GM10248 (cell line): Measurements from ENCODE around the gene PSAT1.

Experiments used
- CTCF ChIA-PET: fragments of 300-600 bp; sonication (Branson Sonifier 250); formaldehyde crosslinking; extraction: SDS; loops from one replicate; lab custom pipeline; 2021; ENCODE audit warnings: antibody characterized with exemption; lab: Yijun Ruan, JAX
- POLR2A ChIA-PET: fragments of 350-650 bp; sonication (Branson Sonifier 250); formaldehyde crosslinking; extraction: SDS; loops from one replicate; lab custom pipeline; 2020; ENCODE audit warnings: antibody characterized with exemption; lab: Yijun Ruan, JAX
- DNase-seq: peaks from one replicate; pipeline ENCODE4 v3.0.0; 2012; ENCODE audit errors: extremely low spot score
- TF ChIP-seq, protein P1 (sequence below): IDR thresholded peaks from 2 replicates; pipeline ENCODE4 v1.5.1; 2012; ENCODE audit warnings: mild to moderate bottlenecking, low read depth; ENCODE audit errors: extremely low read depth, missing control alignments, control extremely low read depth

The PSAT1 gene

GRCh38 chr9:78296201-78296892, 578 bp upstream of the PSAT1 start:
- TF ChIP-seq, protein P1, sequence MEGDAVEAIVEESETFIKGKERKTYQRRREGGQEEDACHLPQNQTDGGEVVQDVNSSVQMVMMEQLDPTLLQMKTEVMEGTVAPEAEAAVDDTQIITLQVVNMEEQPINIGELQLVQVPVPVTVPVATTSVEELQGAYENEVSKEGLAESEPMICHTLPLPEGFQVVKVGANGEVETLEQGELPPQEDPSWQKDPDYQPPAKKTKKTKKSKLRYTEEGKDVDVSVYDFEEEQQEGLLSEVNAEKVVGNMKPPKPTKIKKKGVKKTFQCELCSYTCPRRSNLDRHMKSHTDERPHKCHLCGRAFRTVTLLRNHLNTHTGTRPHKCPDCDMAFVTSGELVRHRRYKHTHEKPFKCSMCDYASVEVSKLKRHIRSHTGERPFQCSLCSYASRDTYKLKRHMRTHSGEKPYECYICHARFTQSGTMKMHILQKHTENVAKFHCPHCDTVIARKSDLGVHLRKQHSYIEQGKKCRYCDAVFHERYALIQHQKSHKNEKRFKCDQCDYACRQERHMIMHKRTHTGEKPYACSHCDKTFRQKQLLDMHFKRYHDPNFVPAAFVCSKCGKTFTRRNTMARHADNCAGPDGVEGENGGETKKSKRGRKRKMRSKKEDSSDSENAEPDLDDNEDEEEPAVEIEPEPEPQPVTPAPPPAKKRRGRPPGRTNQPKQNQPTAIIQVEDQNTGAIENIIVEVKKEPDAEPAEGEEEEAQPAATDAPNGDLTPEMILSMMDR = no peak
- ChIA-PET POLR2A (no interaction called here), CTCF (interaction anchor here (0.7 to 3.6 kb wide), 3 partner anchors 14 to 19 kb away, joined by 4 to 11 read pairs (median 6); no protein-coding TSS in a partner anchor)
- no peak for DNase-seq

GRCh38 chr9:78297672-78297961, 692 bp downstream of the PSAT1 start:
- CTCF ChIA-PET = interaction anchor here (1.1 to 3.6 kb wide), 4 partner anchors 13 to 63 kb away, joined by 3 to 11 read pairs (median 4); no protein-coding TSS in a partner anchor
- POLR2A ChIA-PET = interaction anchor here (0.5 kb wide), 1 partner anchor 61 kb away, joined by 10 read pairs; no protein-coding TSS in a partner anchor
- TF ChIP-seq, protein P1 = no peak
- DNase-seq = no peak

GRCh38 chr9:78298046-78298765, 1.3 kb downstream of the PSAT1 start:
- TF ChIP-seq, protein P1 = no peak
- peak; percentile 24 for DNase-seq
- ChIA-PET CTCF (interaction anchor here (1.2 to 3.6 kb wide), 4 partner anchors 12 to 62 kb away, joined by 3 to 11 read pairs (median 4); no protein-coding TSS in a partner anchor), POLR2A (no interaction called here)

- DNase-seq = no peak
- TF ChIP-seq, protein P1 = no peak
- POLR2A ChIA-PET = no interaction called here
- CTCF ChIA-PET = interaction anchor here (1.1 kb wide), 1 partner anchor 21 kb away, joined by 3 read pairs; no protein-coding TSS in a partner anchor
Observed at GRCh38 chr9:78300209-78300608, 3.3 kb downstream of the PSAT1 start.

GRCh38 chr9:78301466-78301865, 4.5 kb downstream of the PSAT1 start:
- TF ChIP-seq, protein P1 = no peak
- ChIA-PET POLR2A (no interaction called here), CTCF (interaction anchor here (1.1 kb wide), 1 partner anchor 20 kb away, joined by 3 read pairs; no protein-coding TSS in a partner anchor)
- DNase-seq = no peak

- TF ChIP-seq, protein P1 = no peak
- ChIA-PET POLR2A (no interaction called here), CTCF (interaction anchor here (1.3 to 2.1 kb wide), 3 partner anchors 12 to 65 kb away, joined by 3 to 7 read pairs (median 3); no protein-coding TSS in a partner anchor)
- DNase-seq = no peak
Observed at GRCh38 chr9:78303377-78304062, 6.6 kb downstream of the PSAT1 start.
